GM12878 (cell line): Measurements from ENCODE around the gene FOXL3. TPM values are rescaled to one million over a fixed set of nuclear protein-coding genes. Genes with fewer than 3 reads are reported as not detected.

Experiments
- ATAC-seq: fragments of 200-7000 bp; cut with Tn5 transposase; 3 replicates; pipeline ENCODE4 v1.9.1; 2020; ENCODE audit warnings: mild to moderate bottlenecking, moderate library complexity
- BruUV-seq: library from RNA; stranded (reverse); fragments of 400-500 nt; replicated peaks from 2 replicates; lab custom pipeline; 2021; lab: Mats Ljungman, UMichigan
- CTCF ChIA-PET: fragments of 300-600 bp; sonication (Branson Sonifier 250); formaldehyde crosslinking; extraction: SDS; loops from one replicate; lab custom pipeline; 2021; ENCODE audit warnings: inconsistent platforms; lab: Yijun Ruan, JAX
- POLR2A ChIA-PET: fragments of 350-600 bp; formaldehyde crosslinking; extraction: SDS; loops from one replicate; lab custom pipeline; 2021; ENCODE audit warnings: inconsistent platforms; lab: Charles Lee
- RAD21 ChIA-PET: fragments of 300-600 bp; sonication (Branson Sonifier 250); formaldehyde crosslinking; loops from one replicate; lab custom pipeline; 2023; ENCODE audit warnings: antibody characterized with exemption; ENCODE audit not compliant: unreplicated experiment; lab: Charles Lee
- SMC1A ChIA-PET: fragments of 300-600 bp; sonication (Branson Sonifier 250); formaldehyde crosslinking; loops from one replicate; lab custom pipeline; 2023; ENCODE audit not compliant: unreplicated experiment, uncharacterized antibody; lab: Charles Lee
- DNase-seq: peaks from one replicate; pipeline ENCODE4 v3.0.0-alpha.2; 2011; ENCODE audit warnings: low read depth, low spot score
- FAIRE-seq: peaks from 3 replicates; lab custom pipeline; 2011; peaks lifted over from hg19 to GRCh38; lab: Jason Lieb, UNC
- H2AFZ ChIP-seq: 2 replicates; pipeline ENCODE4 v1.6.0; 2011; ENCODE audit warnings: low read depth, low read length, control low read depth; ENCODE audit not compliant: control insufficient read depth
- H3K27ac ChIP-seq: 2 replicates; pipeline ENCODE4 v1.5.1; 2011; ENCODE audit warnings: control low read depth; ENCODE audit not compliant: control insufficient read depth, insufficient read depth
- H3K27me3 ChIP-seq, 2 experiments: replicated peaks in 1 of 2; 2 replicates each; pipeline versions ENCODE4 v1.6.0 to v1.6.1; 2011; ENCODE audit warnings: low read length in 1 of 2; ENCODE audit not compliant: control insufficient read depth in 2 of 2, insufficient read depth in 2 of 2
- H3K36me3 ChIP-seq, 2 experiments: 2 replicates each; pipeline ENCODE4 v1.5.1; 2011; ENCODE audit warnings: low read length in 1 of 2; ENCODE audit not compliant: control insufficient read depth in 2 of 2, insufficient read depth in 2 of 2
- H3K4me1 ChIP-seq: 2 replicates; pipeline ENCODE4 v1.6.1; 2011; ENCODE audit warnings: mild to moderate bottlenecking, low read length, moderate library complexity, mixed read lengths; ENCODE audit not compliant: control insufficient read depth, insufficient read depth
- H3K4me2 ChIP-seq: 2 replicates; pipeline ENCODE4 v1.6.0; 2011; ENCODE audit warnings: control low read depth; ENCODE audit not compliant: control insufficient read depth, insufficient read depth
- H3K4me3 ChIP-seq: fragments of 200-600 bp; sonication (generic); 2 replicates; pipeline ENCODE4 v1.5.1; 2016
- H3K79me2 ChIP-seq: 2 replicates; pipeline ENCODE4 v1.6.0; 2011; ENCODE audit warnings: low read length; ENCODE audit not compliant: control insufficient read depth, insufficient read depth
- H3K9ac ChIP-seq: 2 replicates; pipeline ENCODE4 v1.8.0; 2011; ENCODE audit warnings: low read length, control low read depth, mixed read lengths; ENCODE audit not compliant: control insufficient read depth, insufficient read depth
- H3K9me3 ChIP-seq: replicated peaks from 3 replicates; pipeline ENCODE4 v1.5.1; 2011; ENCODE audit warnings: mild to moderate bottlenecking, low read length; ENCODE audit not compliant: control insufficient read depth, insufficient read depth
- H4K20me1 ChIP-seq: 2 replicates; pipeline ENCODE4 v1.6.0; 2011; ENCODE audit not compliant: control insufficient read depth, insufficient read depth
- BCLAF1 ChIP-seq: fragments of 450-650 bp; IDR thresholded peaks from 2 replicates; pipeline ENCODE4 v1.6.1; 2017; ENCODE audit warnings: antibody characterized with exemption, mild to moderate bottlenecking, moderate library complexity
- DPF2 ChIP-seq: fragments of 450-650 bp; IDR thresholded peaks from 2 replicates; pipeline ENCODE4 v1.6.1; 2017; ENCODE audit warnings: mild to moderate bottlenecking
- LARP7 ChIP-seq: fragments of 450-650 bp; IDR thresholded peaks from 2 replicates; pipeline ENCODE4 v1.6.1; 2017; ENCODE audit warnings: mild to moderate bottlenecking
- MYC ChIP-seq: IDR thresholded peaks from 2 replicates; pipeline ENCODE4 v1.6.1; 2011; ENCODE audit warnings: mild to moderate bottlenecking, low read length, moderate library complexity, inconsistent platforms; ENCODE audit not compliant: insufficient read depth, insufficient replicate concordance, insufficient read length, severe bottlenecking
- NFYB ChIP-seq: IDR thresholded peaks from 2 replicates; pipeline ENCODE4 v1.6.1; 2011; ENCODE audit warnings: low read depth, mild to moderate bottlenecking, low read length, improper control_type of control experiment, moderate library complexity; ENCODE audit not compliant: insufficient read depth
- SPI1 ChIP-seq: IDR thresholded peaks from 2 replicates; pipeline ENCODE4 v1.6.1; 2011; ENCODE audit warnings: low read depth, mild to moderate bottlenecking, low read length, moderate library complexity, borderline replicate concordance; ENCODE audit not compliant: insufficient read depth
- WGBS: methylation state at CpG from one replicate; pipeline ENCODE4 v1.1.6; 2016; ENCODE audit warnings: low lambda C conversion rate; ENCODE audit not compliant: insufficient replicate concordance, insufficient coverage; ENCODE audit errors: missing lambda C conversion rate; 5-methylcytosine and 5-hydroxymethylcytosine counted together
- in situ Hi-C: fragments of 300-500 bp; cut with MboI; formaldehyde crosslinking; loops from 9 replicates; pipeline ENCODE4 v1.14.3; 2018; ENCODE audit warnings: mixed read lengths
- intact Hi-C: fragments of 100-400 bp; cut with micrococcal nuclease; formaldehyde crosslinking; loops from one replicate; pipeline ENCODE4 v1.14.2; 2022; ENCODE audit not compliant: unreplicated experiment
- polyA plus RNA-seq, 11 experiments: library from polyadenylated mRNA; depleted of rRNA in 4 of 11; unstranded in 6 of 11; stranded (reverse) in 5 of 11; fragments of >200 nt; fragmentation: Nextera tagmentation in 4 of 11; fragmentation: Illumina TruSeq in 1 of 11; extraction: Ambion mirVana in 4 of 11; extraction: Trizol in 1 of 11; gene quantifications; 1 replicate in 1 of 11; 2 replicates in 10 of 11; pipeline versions ENCODE4 v1.2.1 to v1.2.3, GENCODE V29; 2011 to 2016; ENCODE audit warnings: inconsistent platforms in 2 of 11, missing spikeins in 2 of 11, low read depth in 1 of 11
- total RNA-seq, 4 experiments: library from RNA; depleted of rRNA in 3 of 4; stranded (reverse); fragments of >200 nt in 3 of 4; fragmentation: Illumina TruSeq in 1 of 4; extraction: Trizol in 1 of 4; gene quantifications; 2 replicates each; pipeline versions ENCODE4 v1.2.1 to v1.2.3, GENCODE V29; 2013 to 2021

FOXL3 gene
- total and polyA plus RNA-seq, 10 of the 15 experiments (the other 5 are each of a cell fraction or from before 2014, with no cell fraction given) = not detected

DNA sequence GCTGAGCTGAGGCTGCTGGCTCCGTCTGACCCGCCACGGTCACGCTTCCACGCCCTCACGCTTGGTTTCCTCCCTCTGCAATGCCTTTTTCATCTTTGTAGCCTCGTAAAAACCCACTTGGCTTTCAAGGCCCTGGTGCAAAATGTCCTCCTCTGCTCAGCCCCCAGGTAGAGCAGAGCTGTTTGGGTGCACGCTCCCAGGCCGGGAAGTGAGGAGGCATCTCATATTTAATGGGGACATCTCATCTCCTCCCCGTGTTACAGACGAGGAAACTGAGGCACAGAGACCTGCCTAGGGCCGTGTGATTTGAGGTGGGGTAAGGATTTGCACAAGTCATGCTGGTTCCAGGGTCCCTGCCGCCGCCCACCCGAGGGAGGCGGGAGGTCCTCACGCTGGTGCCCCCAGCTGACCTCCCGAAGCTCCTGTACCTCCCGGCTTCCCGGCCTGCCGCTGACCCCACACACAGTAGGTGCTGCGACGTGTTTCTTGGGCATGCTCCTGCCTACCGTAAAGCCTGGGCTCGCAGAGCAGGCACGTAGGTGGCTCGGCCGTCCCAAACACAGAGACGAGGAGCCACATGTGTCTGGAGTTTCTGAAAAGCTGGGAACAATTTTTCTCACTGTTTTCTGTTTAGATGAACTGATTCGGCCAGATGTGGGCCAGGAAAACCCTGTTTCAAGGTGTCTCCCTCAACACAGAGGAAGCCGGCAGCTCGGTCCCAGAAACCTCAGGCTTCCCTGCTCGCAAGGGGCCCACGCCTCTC lies 11.5 kb downstream of the FOXL3 start:
- Histone ChIP-seq H3K36me3 (no peaks in the 10 kb centered on the region), H3K4me1 (no peaks in the 10 kb centered on the region), H4K20me1 (no peaks in the 10 kb centered on the region), H3K9me3 (no peaks in the 10 kb centered on the region; the same call in 2 of the 3 replicates), H3K4me3 (no peak overlapping the region), H3K9ac (no peak overlapping the region), H2AFZ (no peak overlapping the region), H3K4me2 (no peak overlapping the region), H3K27me3 (no peaks in the 10 kb centered on the region; a peak in 1 of 4 replicates), H3K27ac (no peak overlapping the region), H3K79me2 (no peaks in the 10 kb centered on the region)
- FAIRE-seq (no peak), DNase-seq (no peak), ATAC-seq (no peak)
- intact Hi-C loops = no loop called here
- ChIA-PET SMC1A (no interaction called here), CTCF (no interaction called here), POLR2A (no interaction called here), RAD21 (no interaction called here)
- TF ChIP-seq NFYB = no peak
- TF ChIP-seq SPI1 = no peak
- TF ChIP-seq BCLAF1 = no peak
- no peak for TF ChIP-seq DPF2
- TF ChIP-seq LARP7 = no peak
- no peak for TF ChIP-seq MYC
- BruUV-seq = no TSS peak
- 59% methylated on average over 31 of the region's 34 CpGs for WGBS
- in situ Hi-C loops = no loop called here
